Gastrocnemius medialis (tissue), 4 donors: ENCODE data around the gene KCTD16. TPM values are rescaled to one million over a fixed set of nuclear protein-coding genes. Genes with fewer than 3 reads are reported as not detected.

Experiments used
- ATAC-seq, 2 donors: fragments of 150-250 bp; one replicate each; pipeline ENCODE4 v1.9.1; 2016
- DNase-seq, 2 donors: peaks; one replicate each; pipeline ENCODE4 v3.0.0-alpha.2; 2019
- H3K27ac ChIP-seq, 4 donors: fragments of 200-600 bp; sonication (generic); 1 replicate in 1 of 4; 2 replicates in 3 of 4; pipeline ENCODE4 v1.5.1; 2016 to 2018; ENCODE audit warnings: mild to moderate bottlenecking in 2 of 4, moderate library complexity in 1 of 4
- H3K27me3 ChIP-seq, 3 donors: fragments of 200-600 bp; sonication (generic) in 2 of 3; 1 replicate in 1 of 3; 2 replicates in 2 of 3; pipeline versions ENCODE4 v1.5.1 to v1.6.0; 2016 to 2019; ENCODE audit warnings: mild to moderate bottlenecking in 1 of 3, moderate library complexity in 1 of 3
- H3K36me3 ChIP-seq, 2 donors: fragments of 200-600 bp; sonication (generic) in 1 of 2; one replicate each; pipeline ENCODE4 v1.5.1; 2017 to 2018
- H3K4me1 ChIP-seq, 2 donors: fragments of 200-600 bp; sonication (generic) in 1 of 2; one replicate each; pipeline ENCODE4 v1.5.1; 2016 to 2017; ENCODE audit warnings: mild to moderate bottlenecking in 2 of 2
- H3K4me3 ChIP-seq, 4 donors: fragments of 200-600 bp; sonication (generic) in 3 of 4; 1 replicate in 1 of 4; 2 replicates in 3 of 4; pipeline ENCODE4 v1.5.1; 2016 to 2019; ENCODE audit warnings: mild to moderate bottlenecking in 2 of 4
- H3K9me3 ChIP-seq, 3 donors: fragments of 200-600 bp; sonication (generic) in 2 of 3; 1 replicate in 1 of 3; 2 replicates in 2 of 3; pipeline ENCODE4 v1.5.1; 2016 to 2019
- CTCF ChIP-seq, 5 experiments: fragments of 450-650 bp in 3 of 5; fragments of 200-600 bp in 2 of 5; sonication (generic) in 2 of 5; IDR thresholded peaks in 4 of 5; conservative IDR thresholded peaks in 1 of 5; 1 replicate in 4 of 5; 2 replicates in 1 of 5; pipeline ENCODE4 v1.5.1; 2016 to 2019; ENCODE audit warnings: antibody characterized with exemption in 5 of 5, mild to moderate bottlenecking in 3 of 5, moderate library complexity in 3 of 5
- POLR2A ChIP-seq, 2 donors: fragments of 450-650 bp; IDR thresholded peaks; one replicate each; pipeline ENCODE4 v1.6.1; 2017; ENCODE audit warnings: antibody characterized with exemption in 2 of 2, mild to moderate bottlenecking in 2 of 2, moderate library complexity in 2 of 2
- in situ Hi-C, 4 donors: fragments of 200-750 bp; cut with MboI; loops; one replicate each; pipeline versions ENCODE4 v1.15.0 to v1.8.0; 2017; ENCODE audit warnings: low sequenced_read_pairs in 4 of 4
- intact Hi-C: fragments of 100-400 bp; cut with DNase I; formaldehyde crosslinking; loops from one replicate; pipeline ENCODE4 v1.15.1; 2023; ENCODE audit warnings: low total_unique reads
- total RNA-seq, 4 donors: library from RNA; depleted of rRNA; stranded (reverse); fragments of >200 nt; gene quantifications; one replicate each; pipeline versions ENCODE4 v1.1.0 to v1.2.3, GENCODE V29; 2016

The KCTD16 gene
- total RNA-seq, 4 donors from 2014 or later, result 0.02 TPM; not detected in 3

GRCh38 chr5:144361406-144361805 is 190.7 kb downstream of the KCTD16 start:
- TF ChIP-seq CTCF (IDR thresholded peaks at IDR 0.05 in 4 of 5, conservative IDR thresholded peaks at IDR 0.05 in 1 of 5), result no peak
- no peak for TF ChIP-seq POLR2A (IDR thresholded peaks at IDR 0.05)
- Histone ChIP-seq H3K9me3 (no peaks in the 10 kb centered on the region), H3K27me3 (no peaks in the 10 kb centered on the region), H3K27ac (no peak overlapping the region), H3K4me3 (no peak overlapping the region), H3K4me1 (no peaks in the 10 kb centered on the region), H3K36me3 (no peaks in the 10 kb centered on the region)
- no peak for DNase-seq
- intact Hi-C loops (no loop called here), in situ Hi-C loops (no loop called here)
- no peak for ATAC-seq

DNA sequence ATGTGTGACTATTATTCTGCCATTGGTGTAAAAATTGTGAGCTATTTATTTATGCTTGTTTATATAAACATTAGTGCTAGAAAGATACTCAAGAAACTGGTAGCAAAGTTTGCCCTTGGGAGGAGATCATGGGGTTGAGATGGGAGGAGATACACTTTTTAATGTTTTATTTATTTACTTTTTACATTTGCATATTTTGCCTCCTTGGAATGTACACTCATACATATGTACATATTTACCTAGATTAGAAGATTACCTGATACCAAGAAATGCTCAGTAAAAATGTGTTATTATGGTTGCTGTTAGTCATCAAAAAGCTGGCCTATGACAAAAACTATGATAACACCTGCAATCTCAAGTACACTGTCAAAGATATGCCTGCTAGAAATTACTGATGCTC is 195.2 kb downstream of the KCTD16 start:
- Histone ChIP-seq H3K27ac (no peak overlapping the region), H3K27me3 (no peaks in the 10 kb centered on the region), H3K4me3 (no peak overlapping the region), H3K9me3 (no peaks in the 10 kb centered on the region), H3K4me1 (no peaks in the 10 kb centered on the region), H3K36me3 (no peaks in the 10 kb centered on the region)
- no peak for ATAC-seq
- DNase-seq, result no peak
- in situ Hi-C loops (no loop called here), intact Hi-C loops (no loop called here)
- TF ChIP-seq CTCF (IDR thresholded peaks at IDR 0.05 in 4 of 5, conservative IDR thresholded peaks at IDR 0.05 in 1 of 5), result no peak
- TF ChIP-seq POLR2A (IDR thresholded peaks at IDR 0.05), result no peak

DNA sequence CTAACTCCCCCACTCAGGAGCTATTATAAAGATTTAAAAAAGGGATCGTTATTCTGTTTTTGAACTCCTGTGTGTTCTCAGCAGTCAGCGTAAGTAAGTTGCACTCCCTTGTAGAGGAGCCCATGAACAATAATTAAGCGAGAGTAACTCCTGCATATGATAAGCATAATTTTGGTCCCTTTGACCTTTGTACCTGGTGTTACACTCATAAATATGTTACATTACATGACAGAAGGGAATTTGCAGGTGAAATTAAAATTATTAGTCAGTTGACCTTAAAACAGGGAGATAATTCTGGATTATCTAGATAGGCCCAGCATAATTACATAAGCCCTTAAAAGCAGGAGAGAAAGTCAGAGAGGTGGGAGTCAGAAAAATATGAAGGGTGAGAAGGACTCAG is 197.3 kb downstream of the KCTD16 start:
- H3K4me1 ChIP-seq, result no peaks in the 10 kb centered on the region
- TF ChIP-seq CTCF (IDR thresholded peaks at IDR 0.05 in 4 of 5, conservative IDR thresholded peaks at IDR 0.05 in 1 of 5), result no peak
- TF ChIP-seq POLR2A (IDR thresholded peaks at IDR 0.05), result no peak
- ATAC-seq, result no peak
- no peaks in the 10 kb centered on the region for H3K27me3 ChIP-seq
- no peaks in the 10 kb centered on the region for H3K36me3 ChIP-seq
- H3K9me3 ChIP-seq, result no peaks in the 10 kb centered on the region
- intact Hi-C loops, result no loop called here
- H3K4me3 ChIP-seq, result no peak overlapping the region
- in situ Hi-C loops, result no loop called here
- no peak overlapping the region for H3K27ac ChIP-seq
- no peak for DNase-seq

DNA sequence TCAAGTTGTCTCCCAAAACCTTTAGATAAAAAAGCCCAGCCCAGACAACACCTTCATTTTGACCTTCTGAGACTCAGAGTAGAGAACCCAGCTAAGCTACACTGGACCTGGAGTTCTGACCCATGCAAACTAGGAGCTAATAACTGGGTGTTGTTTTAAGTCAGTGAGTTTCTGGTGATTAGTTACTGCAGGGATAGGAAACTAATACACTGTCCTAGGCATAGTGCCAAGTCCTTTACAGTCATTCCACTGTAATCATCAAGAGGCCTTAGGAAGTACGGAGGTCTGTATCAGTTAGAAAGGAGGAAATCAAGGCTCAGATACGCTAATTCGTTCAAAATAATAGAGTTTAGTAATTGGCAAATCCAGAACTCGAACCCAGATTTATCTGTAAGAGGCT is 197.9 kb downstream of the KCTD16 start:
- Histone ChIP-seq H3K27me3 (no peaks in the 10 kb centered on the region), H3K36me3 (no peaks in the 10 kb centered on the region), H3K4me1 (no peaks in the 10 kb centered on the region), H3K4me3 (no peak overlapping the region), H3K9me3 (no peaks in the 10 kb centered on the region), H3K27ac (no peak overlapping the region)
- in situ Hi-C loops, result no loop called here
- ATAC-seq, result no peak
- no peak for DNase-seq
- TF ChIP-seq POLR2A (IDR thresholded peaks at IDR 0.05), result no peak
- TF ChIP-seq CTCF (IDR thresholded peaks at IDR 0.05 in 4 of 5, conservative IDR thresholded peaks at IDR 0.05 in 1 of 5), result no peak
- intact Hi-C loops, result no loop called here

- no peak for DNase-seq
- intact Hi-C loops (no loop called here), in situ Hi-C loops (no loop called here)
- ATAC-seq, result no peak
- Histone ChIP-seq H3K9me3 (no peaks in the 10 kb centered on the region), H3K4me1 (no peaks in the 10 kb centered on the region), H3K4me3 (no peak overlapping the region), H3K36me3 (no peaks in the 10 kb centered on the region), H3K27ac (no peak overlapping the region), H3K27me3 (no peaks in the 10 kb centered on the region)
- TF ChIP-seq CTCF (IDR thresholded peaks at IDR 0.05 in 4 of 5, conservative IDR thresholded peaks at IDR 0.05 in 1 of 5), result no peak
- TF ChIP-seq POLR2A (IDR thresholded peaks at IDR 0.05), result no peak
These were observed 198.3 kb downstream of the KCTD16 start for GRCh38 chr5:144369006-144369405.
